ENCODE data around the gene CRYBG1. TPM values are rescaled to one million over a fixed set of nuclear protein-coding genes. Genes with fewer than 3 reads are reported as not detected.

The CRYBG1 gene
- total and polyA plus RNA-seq, 2 of the 4 experiments (the other 2 are of a cell fraction) = 0.38 to 1.1 TPM

DNA sequence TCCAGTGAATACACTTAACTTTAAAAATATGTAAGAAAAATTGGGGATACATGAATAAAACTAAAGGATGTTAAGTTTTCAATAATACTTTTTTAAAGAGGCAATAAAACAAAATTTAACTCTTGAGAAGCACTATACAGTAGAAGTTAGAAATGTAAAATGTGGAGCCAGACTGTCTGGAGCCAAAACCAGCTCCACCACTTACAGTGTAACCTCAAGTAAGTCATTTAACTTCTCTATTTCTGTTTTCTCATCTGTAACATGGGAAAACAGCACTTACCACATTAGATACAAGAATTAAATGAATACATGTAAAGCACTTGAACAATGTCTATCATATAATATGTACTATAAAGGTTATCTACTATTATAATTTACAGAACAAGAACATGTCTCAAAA lies 41.7 kb upstream of the CRYBG1 start:
- BruUV-seq (replicated peaks) = no TSS peak
- no peaks in the 10 kb centered on the region for H3K36me3 ChIP-seq (ENCODE audit: control insufficient read depth, insufficient read depth, low read length)
- dilution Hi-C loops (cut with HindIII; ENCODE audit: low sequenced_read_pairs, unreplicated experiment) (no loop called here), in situ Hi-C loops (cut with MboI; ENCODE audit: low sequenced_read_pairs) (no loop called here), intact Hi-C loops (cut with micrococcal nuclease) (no loop called here)
- no peaks in the 10 kb centered on the region for H3K9me3 ChIP-seq (ENCODE audit: control insufficient read depth, insufficient read depth, low read length)
- no peak for DNase-seq
- no peak overlapping the region for H2AFZ ChIP-seq (replicated peaks; ENCODE audit: low read length, poor library complexity)
- H3K18ac ChIP-seq (ENCODE audit: low read depth, low read length) = no peak overlapping the region
- H4K91ac ChIP-seq (ENCODE audit: insufficient read depth, low read depth, low read length) = no peak overlapping the region
- H3K4me2 ChIP-seq (ENCODE audit: low read depth, low read length) = no peak overlapping the region
- H4K20me1 ChIP-seq (ENCODE audit: insufficient read depth, low read length) = peaks cover 10% of the 10 kb centered on the region; the same call in 1 of the 2 replicates
- H4K8ac ChIP-seq (ENCODE audit: low read depth in 2 of 2, low read length in 2 of 2) = no peak overlapping the region
- H3K56ac ChIP-seq (ENCODE audit: extremely low read depth, insufficient read depth, low read length) = no peak overlapping the region
- no peak overlapping the region for H3K23ac ChIP-seq (ENCODE audit: low read depth, low read length)
- peaks cover 22 to 45% of the 10 kb centered on the region in 2 experiments for H3K79me1 ChIP-seq (ENCODE audit: low read depth in 1 of 2, low read length in 2 of 2)
- H2BK15ac ChIP-seq (ENCODE audit: low read depth, low read length) = no peak overlapping the region
- H3K4ac ChIP-seq (ENCODE audit: low read depth, low read length) = no peak overlapping the region
- H3K27me3 ChIP-seq (ENCODE audit: control insufficient read depth, insufficient read depth, low read length) = no peaks in the 10 kb centered on the region
- peaks cover 7% of the 10 kb centered on the region; the same call in 1 of the 2 replicates for H3K9me1 ChIP-seq (ENCODE audit: insufficient read depth, low read length)
- H2BK20ac ChIP-seq (ENCODE audit: low read depth, low read length) = no peak overlapping the region
- H2AK5ac ChIP-seq (ENCODE audit: low read depth, low read length) = no peak overlapping the region
- ChIA-PET POLR2A (ENCODE audit: unreplicated experiment) (no interaction called here), CTCF (no interaction called here)
- no peak overlapping the region for H2BK120ac ChIP-seq (ENCODE audit: low read depth, low read length)
- H4K5ac ChIP-seq (ENCODE audit: low read depth, low read length) = no peak overlapping the region
- no peak overlapping the region for H3K27ac ChIP-seq (ENCODE audit: insufficient read depth, low read length)
- no peaks in the 10 kb centered on the region for H3K4me1 ChIP-seq (ENCODE audit: control insufficient read depth, insufficient read depth, low read length)
- TF ChIP-seq, protein P1, sequence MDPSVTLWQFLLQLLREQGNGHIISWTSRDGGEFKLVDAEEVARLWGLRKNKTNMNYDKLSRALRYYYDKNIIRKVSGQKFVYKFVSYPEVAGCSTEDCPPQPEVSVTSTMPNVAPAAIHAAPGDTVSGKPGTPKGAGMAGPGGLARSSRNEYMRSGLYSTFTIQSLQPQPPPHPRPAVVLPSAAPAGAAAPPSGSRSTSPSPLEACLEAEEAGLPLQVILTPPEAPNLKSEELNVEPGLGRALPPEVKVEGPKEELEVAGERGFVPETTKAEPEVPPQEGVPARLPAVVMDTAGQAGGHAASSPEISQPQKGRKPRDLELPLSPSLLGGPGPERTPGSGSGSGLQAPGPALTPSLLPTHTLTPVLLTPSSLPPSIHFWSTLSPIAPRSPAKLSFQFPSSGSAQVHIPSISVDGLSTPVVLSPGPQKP (IDR thresholded peaks at IDR 0.05; ENCODE audit: borderline replicate concordance, low read depth, low read length) = no peak
- no peak for TF ChIP-seq MAFK (IDR thresholded peaks at IDR 0.05; ENCODE audit: low read depth, low read length)
- H2AK9ac ChIP-seq (replicated peaks; ENCODE audit: low read depth, low read length, poor library complexity) = no peak overlapping the region
- H3K14ac ChIP-seq (replicated peaks; ENCODE audit: low read depth, low read length) = no peak overlapping the region
- H3K4me3 ChIP-seq (ENCODE audit: insufficient read depth, low read depth, low read length) = no peak overlapping the region
- H2BK5ac ChIP-seq (ENCODE audit: low read depth, low read length, poor library complexity, severe bottlenecking) = no peak overlapping the region
- ATAC-seq (ENCODE audit: low read depth) = no peak
- H3K9ac ChIP-seq (ENCODE audit: low read depth, low read length) = no peak overlapping the region

Measured in IMR-90 (cell line).